Parathyroid adenoma (tissue), 2 donors: ENCODE measurements around the gene SSC5D.

Source experiments
- H2AFZ ChIP-seq: fragments of 300-600 bp; sonication (generic); one replicate; pipeline ENCODE4 v1.7.0; 2017; ENCODE audit warnings: antibody characterized with exemption, mild to moderate bottlenecking
- H3K27ac ChIP-seq: fragments of 300-600 bp; sonication (generic); one replicate; pipeline ENCODE4 v1.7.0; 2017
- H3K27me3 ChIP-seq: fragments of 300-600 bp; sonication (generic); one replicate; pipeline ENCODE4 v1.7.0; 2017; ENCODE audit warnings: low read length; ENCODE audit not compliant: control insufficient read depth, insufficient read depth
- H3K36me3 ChIP-seq: fragments of 300-600 bp; sonication (generic); one replicate; pipeline ENCODE4 v1.7.0; 2017; ENCODE audit warnings: low read length; ENCODE audit not compliant: control insufficient read depth, insufficient read depth
- H3K4me1 ChIP-seq: fragments of 300-600 bp; sonication (generic); one replicate; pipeline ENCODE4 v1.7.0; 2017; ENCODE audit warnings: control low read depth
- H3K4me2 ChIP-seq: fragments of 300-600 bp; sonication (generic); one replicate; pipeline ENCODE4 v1.7.0; 2017; ENCODE audit warnings: low read length
- H3K4me3 ChIP-seq: fragments of 300-600 bp; sonication (generic); one replicate; pipeline ENCODE4 v1.7.0; 2017; ENCODE audit warnings: low read depth, low read length
- H3K79me2 ChIP-seq: fragments of 300-600 bp; sonication (generic); one replicate; pipeline ENCODE4 v1.7.0; 2017; ENCODE audit warnings: control low read depth
- H3K9ac ChIP-seq: fragments of 300-600 bp; sonication (generic); one replicate; pipeline ENCODE4 v1.7.0; 2017; ENCODE audit warnings: mild to moderate bottlenecking
- H3K9me3 ChIP-seq: fragments of 300-600 bp; sonication (generic); one replicate; pipeline ENCODE4 v1.7.0; 2017; ENCODE audit warnings: low read length; ENCODE audit not compliant: control insufficient read depth
- TF ChIP-seq, protein P1 (sequence below): fragments of 300-600 bp; sonication (generic); IDR thresholded peaks from one replicate; pipeline ENCODE4 v1.7.0; 2017; ENCODE audit warnings: antibody characterized with exemption, mild to moderate bottlenecking
- donor health status: primary hyperparathyroidism.

Gene SSC5D

GRCh38 chr19:55482967-55483705 is 5.1 kb upstream of the SSC5D start:
- H3K36me3 ChIP-seq = no peaks in the 10 kb centered on the region
- H2AFZ ChIP-seq = no peak overlapping the region
- TF ChIP-seq, protein P1, sequence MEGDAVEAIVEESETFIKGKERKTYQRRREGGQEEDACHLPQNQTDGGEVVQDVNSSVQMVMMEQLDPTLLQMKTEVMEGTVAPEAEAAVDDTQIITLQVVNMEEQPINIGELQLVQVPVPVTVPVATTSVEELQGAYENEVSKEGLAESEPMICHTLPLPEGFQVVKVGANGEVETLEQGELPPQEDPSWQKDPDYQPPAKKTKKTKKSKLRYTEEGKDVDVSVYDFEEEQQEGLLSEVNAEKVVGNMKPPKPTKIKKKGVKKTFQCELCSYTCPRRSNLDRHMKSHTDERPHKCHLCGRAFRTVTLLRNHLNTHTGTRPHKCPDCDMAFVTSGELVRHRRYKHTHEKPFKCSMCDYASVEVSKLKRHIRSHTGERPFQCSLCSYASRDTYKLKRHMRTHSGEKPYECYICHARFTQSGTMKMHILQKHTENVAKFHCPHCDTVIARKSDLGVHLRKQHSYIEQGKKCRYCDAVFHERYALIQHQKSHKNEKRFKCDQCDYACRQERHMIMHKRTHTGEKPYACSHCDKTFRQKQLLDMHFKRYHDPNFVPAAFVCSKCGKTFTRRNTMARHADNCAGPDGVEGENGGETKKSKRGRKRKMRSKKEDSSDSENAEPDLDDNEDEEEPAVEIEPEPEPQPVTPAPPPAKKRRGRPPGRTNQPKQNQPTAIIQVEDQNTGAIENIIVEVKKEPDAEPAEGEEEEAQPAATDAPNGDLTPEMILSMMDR = no peak
- no peaks in the 10 kb centered on the region for H3K27me3 ChIP-seq
- no peak overlapping the region for H3K4me2 ChIP-seq
- peaks cover 13% of the 10 kb centered on the region for H3K4me1 ChIP-seq
- H3K4me3 ChIP-seq = no peak overlapping the region
- H3K79me2 ChIP-seq = peaks cover 5% of the 10 kb centered on the region
- no peaks in the 10 kb centered on the region for H3K9me3 ChIP-seq
- H3K9ac ChIP-seq = no peak overlapping the region
- H3K27ac ChIP-seq = no peak overlapping the region

DNA sequence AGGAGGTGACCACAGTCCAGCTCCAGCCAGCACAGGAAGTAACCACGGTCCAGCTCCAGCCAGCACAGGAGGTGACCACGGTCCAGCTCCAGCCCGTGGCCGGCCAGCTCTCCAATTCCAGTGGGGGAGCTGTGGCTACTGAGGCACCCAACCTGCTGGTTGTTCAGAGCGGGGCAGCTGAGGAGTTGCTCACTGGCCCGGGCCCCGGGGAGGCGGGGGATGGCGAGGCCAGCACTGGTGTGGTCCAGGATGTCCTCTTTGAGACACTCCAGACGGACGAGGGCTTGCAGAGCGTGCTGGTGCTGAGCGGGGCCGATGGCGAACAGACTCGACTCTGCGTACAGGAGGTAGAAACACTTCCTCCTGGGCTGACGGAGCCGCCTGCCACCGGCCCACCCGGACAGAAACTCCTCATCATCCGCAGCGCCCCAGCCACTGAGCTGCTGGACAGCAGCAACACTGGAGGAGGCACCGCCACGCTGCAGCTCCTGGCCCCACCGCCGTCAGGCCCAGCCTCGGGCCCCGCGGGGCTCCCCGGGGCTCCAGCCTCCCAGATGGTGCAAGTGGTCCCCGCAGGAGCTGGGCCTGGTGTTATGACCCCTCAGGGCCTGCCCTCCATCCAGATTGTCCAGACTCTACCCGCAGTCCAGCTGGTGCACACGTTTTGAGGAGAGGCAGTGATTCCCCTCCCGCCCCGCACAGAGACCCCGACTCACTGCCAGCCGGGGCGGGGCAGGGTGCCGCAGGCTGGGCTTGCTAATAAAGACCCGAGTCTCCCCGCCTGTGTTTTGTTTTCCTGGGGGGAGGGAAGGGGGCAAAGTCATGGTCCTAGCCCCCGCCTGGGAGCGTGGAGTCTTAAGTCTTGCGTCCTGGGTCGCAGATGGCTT is 4.3 kb upstream of the SSC5D start:
- peak overlapping the region; percentile 64 for H3K4me3 ChIP-seq
- H3K4me1 ChIP-seq = peaks cover 13% of the 10 kb centered on the region
- no peaks in the 10 kb centered on the region for H3K36me3 ChIP-seq
- H3K79me2 ChIP-seq = peaks cover 4% of the 10 kb centered on the region
- H3K27ac ChIP-seq = no peak overlapping the region
- H3K9me3 ChIP-seq = no peaks in the 10 kb centered on the region
- H2AFZ ChIP-seq = no peak overlapping the region
- no peaks in the 10 kb centered on the region for H3K27me3 ChIP-seq
- no peak overlapping the region for H3K9ac ChIP-seq
- TF ChIP-seq, protein P1 = no peak
- H3K4me2 ChIP-seq = peak overlapping the region; percentile 88

DNA sequence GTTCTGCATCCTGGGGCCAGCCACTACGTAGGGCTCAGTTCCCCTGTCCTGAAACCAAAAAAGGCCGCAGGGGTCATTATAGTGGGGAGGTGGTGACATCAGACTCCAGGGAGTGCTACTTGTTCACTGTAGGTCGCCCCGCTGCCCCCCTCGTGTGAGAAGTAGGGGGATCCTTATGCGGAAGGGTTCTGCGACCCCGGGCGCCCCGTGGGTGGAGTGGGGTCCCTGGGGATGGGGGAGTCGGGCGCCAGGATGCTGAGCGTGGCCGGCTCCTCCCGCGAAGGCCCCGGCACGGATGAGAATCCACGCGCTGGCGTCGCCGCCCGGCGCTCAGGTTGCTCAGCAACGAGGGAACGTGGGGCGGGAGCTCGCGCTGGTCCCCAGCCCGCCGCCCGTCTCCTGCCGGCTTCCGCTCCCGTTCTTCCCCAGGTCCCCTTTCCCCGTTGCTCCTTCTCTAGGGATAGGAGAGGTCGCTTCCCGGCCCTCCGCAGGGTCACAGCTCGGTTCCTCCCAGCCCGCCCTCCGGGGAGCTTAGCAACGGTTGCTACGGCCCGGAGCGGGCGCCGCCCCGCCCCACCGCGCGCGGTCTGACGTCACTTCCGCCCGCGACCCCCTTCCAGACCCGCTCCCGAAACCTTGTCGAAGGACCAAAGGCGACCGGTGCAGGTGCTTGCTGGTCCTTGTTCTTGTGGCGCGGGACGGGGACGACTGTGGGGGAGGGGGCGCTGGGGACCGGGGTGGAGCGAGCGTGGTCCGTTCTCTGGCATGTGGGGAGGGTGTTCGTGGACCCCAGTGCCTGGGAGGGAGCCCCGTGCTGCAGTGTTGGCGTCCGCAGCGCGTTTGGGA is 3.4 kb upstream of the SSC5D start, which contains the start of gene NAT14:
TSS of gene NAT14 (plus strand) at position 596 of the 846 bp plus-strand sequence. CDS start 521 bp downstream, outside the sequence.
- Histone ChIP-seq H3K4me1 (peaks cover 8% of the 10 kb centered on the region), H3K27me3 (no peaks in the 10 kb centered on the region), H3K36me3 (no peaks in the 10 kb centered on the region), H3K4me2 (peak within 1 kb of the TSS; percentile 88), H3K79me2 (peaks cover 4% of the 10 kb centered on the region), H2AFZ (peak within 1 kb of the TSS; percentile 79), H3K9me3 (no peaks in the 10 kb centered on the region), H3K9ac (no peak within 1 kb of the TSS), H3K27ac (peak within 1 kb of the TSS; percentile 64), H3K4me3 (peak within 1 kb of the TSS; percentile 64)
- TF ChIP-seq, protein P1 = no peak

GRCh38 chr19:55485439-55486011 is 2.7 kb upstream of the SSC5D start:
- H3K4me2 ChIP-seq = peak overlapping the region; percentile 88
- H3K4me3 ChIP-seq = peak overlapping the region; percentile 64
- H2AFZ ChIP-seq = peak overlapping the region; percentile 79
- TF ChIP-seq, protein P1 = no peak
- no peaks in the 10 kb centered on the region for H3K27me3 ChIP-seq
- no peaks in the 10 kb centered on the region for H3K36me3 ChIP-seq
- H3K9ac ChIP-seq = no peak overlapping the region
- peak overlapping the region; percentile 64 for H3K27ac ChIP-seq
- H3K4me1 ChIP-seq = peaks cover 8% of the 10 kb centered on the region
- peaks cover 4% of the 10 kb centered on the region for H3K79me2 ChIP-seq
- no peaks in the 10 kb centered on the region for H3K9me3 ChIP-seq
